Subcutaneous adipose tissue (tissue), 4 donors: ENCODE results near the gene MRAS. TPM values are rescaled to one million over a fixed set of nuclear protein-coding genes. Genes with fewer than 3 reads are reported as not detected.

Experiments
- total RNA-seq, 4 donors: library from RNA; depleted of rRNA; stranded (reverse); fragments of >200 nt; gene quantifications; one replicate each; pipeline ENCODE4 v1.1.0, GENCODE V29; 2016
- TF ChIP-seq, protein P1 (sequence below): fragments of 450-650 bp; IDR thresholded peaks from one replicate; pipeline ENCODE4 v1.5.1; 2016; ENCODE audit warnings: low read depth, mild to moderate bottlenecking, control low read depth, antibody characterized with exemption, moderate library complexity

MRAS gene
- total RNA-seq, 4 donors from 2014 or later: 121 to 219 (median 148) TPM

DNA sequence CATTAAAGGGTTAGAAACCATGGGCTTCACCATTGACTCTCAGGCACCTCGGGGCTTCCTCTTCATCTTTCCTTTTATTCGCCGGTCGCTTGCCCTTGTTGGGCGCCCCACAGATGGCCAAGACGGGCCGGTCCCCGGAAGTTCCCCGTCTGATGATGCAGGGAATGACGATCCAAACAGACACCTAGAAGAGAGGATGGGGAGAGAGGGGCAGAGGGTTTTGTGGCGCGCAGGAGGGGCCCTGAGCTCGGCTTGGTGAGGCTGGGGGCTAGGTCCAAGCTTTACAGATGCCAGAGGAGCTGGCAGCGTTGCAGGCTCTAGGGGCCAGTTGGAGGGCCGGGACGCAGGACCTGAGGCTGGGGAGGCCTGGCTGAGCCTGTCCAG is 85.5 kb downstream of the MRAS start:
- TF ChIP-seq, protein P1, sequence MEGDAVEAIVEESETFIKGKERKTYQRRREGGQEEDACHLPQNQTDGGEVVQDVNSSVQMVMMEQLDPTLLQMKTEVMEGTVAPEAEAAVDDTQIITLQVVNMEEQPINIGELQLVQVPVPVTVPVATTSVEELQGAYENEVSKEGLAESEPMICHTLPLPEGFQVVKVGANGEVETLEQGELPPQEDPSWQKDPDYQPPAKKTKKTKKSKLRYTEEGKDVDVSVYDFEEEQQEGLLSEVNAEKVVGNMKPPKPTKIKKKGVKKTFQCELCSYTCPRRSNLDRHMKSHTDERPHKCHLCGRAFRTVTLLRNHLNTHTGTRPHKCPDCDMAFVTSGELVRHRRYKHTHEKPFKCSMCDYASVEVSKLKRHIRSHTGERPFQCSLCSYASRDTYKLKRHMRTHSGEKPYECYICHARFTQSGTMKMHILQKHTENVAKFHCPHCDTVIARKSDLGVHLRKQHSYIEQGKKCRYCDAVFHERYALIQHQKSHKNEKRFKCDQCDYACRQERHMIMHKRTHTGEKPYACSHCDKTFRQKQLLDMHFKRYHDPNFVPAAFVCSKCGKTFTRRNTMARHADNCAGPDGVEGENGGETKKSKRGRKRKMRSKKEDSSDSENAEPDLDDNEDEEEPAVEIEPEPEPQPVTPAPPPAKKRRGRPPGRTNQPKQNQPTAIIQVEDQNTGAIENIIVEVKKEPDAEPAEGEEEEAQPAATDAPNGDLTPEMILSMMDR: no peak

DNA sequence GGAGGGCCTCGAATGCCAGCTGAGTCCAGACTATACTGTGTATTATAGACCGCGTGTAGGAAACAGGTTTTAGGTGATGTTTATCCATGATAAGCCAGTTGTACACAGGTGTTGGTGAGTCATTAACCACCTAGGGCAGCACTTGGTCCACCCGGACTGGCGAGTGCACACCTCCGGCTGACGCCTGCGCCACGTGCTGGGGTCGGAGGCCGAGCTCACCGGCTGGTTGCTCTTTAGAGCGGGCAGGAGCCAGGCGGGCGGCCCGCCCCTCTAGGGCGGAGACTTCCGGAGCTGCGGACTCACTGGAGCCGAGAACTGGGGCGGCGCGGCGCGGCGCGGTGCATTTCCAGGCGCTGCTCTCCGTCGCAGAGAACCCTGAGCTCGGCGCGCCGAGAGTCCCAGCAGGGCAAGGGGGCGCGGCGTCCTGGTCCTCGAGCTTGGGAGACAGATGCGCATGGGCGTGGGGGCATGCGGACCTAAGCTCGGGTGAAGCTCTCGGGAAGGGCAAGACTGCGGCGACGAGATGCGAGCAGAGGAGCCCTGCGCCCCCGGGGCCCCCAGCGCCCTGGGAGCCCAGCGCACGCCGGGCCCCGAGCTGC is 86.0 kb downstream of the MRAS start, which contains the start of gene ESYT3:
Gene ESYT3, plus strand, starts transcription at position 341 of the 599 bp plus-strand sequence. Its CDS starts 183 bp downstream, at position 524.
- TF ChIP-seq, protein P1: no peak

DNA sequence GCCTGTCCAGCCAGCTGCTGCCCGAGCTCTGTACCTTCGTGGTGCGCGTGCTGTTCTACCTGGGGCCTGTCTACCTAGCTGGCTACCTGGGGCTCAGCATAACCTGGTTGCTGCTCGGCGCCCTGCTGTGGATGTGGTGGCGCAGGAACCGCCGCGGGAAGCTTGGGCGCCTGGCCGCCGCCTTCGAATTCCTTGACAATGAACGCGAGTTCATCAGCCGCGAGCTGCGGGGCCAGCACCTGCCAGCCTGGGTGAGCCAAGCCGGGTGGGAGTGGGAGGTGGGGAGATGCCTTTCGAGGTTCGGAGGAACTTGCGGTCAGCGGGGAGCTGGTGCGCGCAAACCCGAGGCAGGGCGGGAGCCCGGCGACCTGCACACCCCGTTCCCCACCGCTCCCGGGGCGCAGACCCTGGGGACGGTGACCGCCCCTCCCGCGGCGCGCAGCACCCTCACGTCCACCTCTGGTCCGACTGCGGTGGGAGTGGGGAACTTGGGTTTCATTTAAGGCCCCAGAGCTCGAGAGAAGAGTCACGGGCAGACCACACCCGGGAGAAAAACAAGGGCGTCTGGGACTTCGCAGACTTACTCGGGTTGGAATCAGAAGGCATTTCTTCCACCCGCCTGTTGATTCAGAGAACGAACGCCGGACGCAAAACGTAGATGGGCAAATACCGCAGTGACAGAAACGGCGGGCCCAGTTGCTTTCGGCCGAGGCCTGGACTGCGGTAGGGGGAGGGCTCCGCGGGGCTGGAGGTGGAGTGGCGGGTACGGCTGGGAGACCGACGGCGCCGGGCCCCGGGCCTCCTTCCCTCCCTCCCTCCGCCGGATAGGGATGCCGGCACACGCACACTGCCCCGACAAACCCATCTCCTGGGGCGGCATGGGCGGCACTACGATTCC is 86.7 kb downstream of the MRAS start:
- TF ChIP-seq, protein P1: no peak

DNA sequence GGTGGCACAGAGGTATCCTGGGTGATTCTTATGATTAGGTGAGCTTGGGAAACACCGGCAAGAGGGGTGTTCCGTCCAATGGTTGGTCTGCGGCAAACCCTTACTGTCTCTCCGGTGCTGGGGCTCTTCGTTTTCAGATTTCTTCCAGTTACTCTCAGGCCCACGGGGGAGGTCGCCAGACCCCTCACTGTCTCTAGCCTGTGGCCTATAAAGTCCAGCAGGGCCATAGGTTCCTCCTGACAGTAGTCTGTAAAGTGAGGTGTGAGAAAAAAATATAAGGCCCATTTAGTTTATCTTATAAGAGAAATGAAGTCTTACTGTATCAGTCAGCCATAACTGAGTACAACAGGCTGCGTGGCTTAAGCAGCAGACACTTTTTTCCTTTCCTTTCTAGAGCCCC is 87.5 kb downstream of the MRAS start:
- TF ChIP-seq, protein P1: no peak

DNA sequence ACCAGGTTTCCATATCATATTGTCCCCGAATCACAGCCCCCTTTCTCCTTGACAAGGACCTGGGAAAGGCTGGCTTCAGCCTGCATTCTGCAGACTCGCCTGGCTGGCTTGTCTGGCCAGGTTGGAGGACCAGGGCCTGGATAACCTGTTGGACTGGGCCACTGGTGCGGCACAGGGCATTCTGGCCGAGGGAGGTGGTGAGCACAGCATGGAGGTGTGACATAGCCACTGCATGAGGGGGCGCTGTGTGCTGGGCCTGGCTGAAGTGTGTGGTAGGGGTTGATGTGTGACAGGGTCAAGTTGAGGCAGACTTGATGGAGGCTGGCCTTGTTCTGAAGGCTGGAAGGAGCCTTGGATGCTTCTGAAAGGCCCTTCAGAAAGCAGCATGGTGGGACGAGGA is 88.9 kb downstream of the MRAS start:
- TF ChIP-seq, protein P1: no peak

DNA sequence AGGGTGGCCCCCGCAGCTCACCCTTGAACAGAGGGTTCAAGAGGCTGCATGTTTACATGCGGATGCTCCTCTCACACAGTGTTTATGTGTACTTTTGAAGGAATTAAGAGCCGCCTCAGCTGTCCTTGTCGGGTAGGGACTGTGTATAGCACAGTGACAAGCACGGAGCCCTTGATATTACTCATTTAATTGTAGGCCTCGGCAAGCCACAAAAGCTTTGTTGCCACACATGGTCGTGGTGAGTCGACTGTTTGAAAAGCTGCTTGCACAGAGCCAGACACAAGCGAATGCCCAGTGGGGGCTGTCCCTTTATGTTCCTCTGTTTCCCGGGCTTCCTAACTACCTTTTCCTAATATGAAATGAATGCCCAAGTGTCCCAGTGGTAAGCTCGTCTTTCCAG is 90.5 kb downstream of the MRAS start:
- TF ChIP-seq, protein P1: no peak

DNA sequence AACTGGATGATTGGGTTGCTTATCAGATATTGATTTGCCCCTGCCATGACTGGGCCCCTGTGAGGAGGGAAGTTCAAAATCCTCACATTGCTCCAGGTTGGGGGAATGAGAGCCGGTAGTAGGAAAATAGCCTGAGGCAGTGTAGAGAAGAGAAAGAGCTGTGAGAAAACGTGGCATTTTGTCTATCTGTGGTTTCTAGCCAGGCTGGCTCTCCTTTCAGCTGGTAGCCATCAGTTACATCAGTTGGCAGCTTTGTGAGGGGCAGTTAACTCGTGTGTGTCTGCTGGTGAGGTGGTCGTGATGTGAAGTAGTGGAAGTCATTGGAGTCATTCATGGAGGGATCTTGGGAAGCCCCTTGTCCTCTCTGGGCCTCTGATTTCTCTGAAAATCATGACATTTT is 91.3 kb downstream of the MRAS start:
- TF ChIP-seq, protein P1: no peak
